SIG-M5 treated with dmso at 0.1 percent for 504 hours (cell line): Measurements from ENCODE around the gene ATP5PF.
A peak's percentile ranks its signal among the peaks of the same experiment; 100 is the strongest.
"Not testable (repeated sequence)": the region's sequence is repeated elsewhere in the genome, so short reads cannot be mapped to it uniquely, and the experiment has no call there.

Experiments used
- DNase-seq: peaks from one replicate; lab custom pipeline; 2025; ENCODE audit not compliant: unreplicated experiment; lab: John Stamatoyannopoulos, UW

ATP5PF gene, protein sequence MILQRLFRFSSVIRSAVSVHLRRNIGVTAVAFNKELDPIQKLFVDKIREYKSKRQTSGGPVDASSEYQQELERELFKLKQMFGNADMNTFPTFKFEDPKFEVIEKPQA

DNA sequence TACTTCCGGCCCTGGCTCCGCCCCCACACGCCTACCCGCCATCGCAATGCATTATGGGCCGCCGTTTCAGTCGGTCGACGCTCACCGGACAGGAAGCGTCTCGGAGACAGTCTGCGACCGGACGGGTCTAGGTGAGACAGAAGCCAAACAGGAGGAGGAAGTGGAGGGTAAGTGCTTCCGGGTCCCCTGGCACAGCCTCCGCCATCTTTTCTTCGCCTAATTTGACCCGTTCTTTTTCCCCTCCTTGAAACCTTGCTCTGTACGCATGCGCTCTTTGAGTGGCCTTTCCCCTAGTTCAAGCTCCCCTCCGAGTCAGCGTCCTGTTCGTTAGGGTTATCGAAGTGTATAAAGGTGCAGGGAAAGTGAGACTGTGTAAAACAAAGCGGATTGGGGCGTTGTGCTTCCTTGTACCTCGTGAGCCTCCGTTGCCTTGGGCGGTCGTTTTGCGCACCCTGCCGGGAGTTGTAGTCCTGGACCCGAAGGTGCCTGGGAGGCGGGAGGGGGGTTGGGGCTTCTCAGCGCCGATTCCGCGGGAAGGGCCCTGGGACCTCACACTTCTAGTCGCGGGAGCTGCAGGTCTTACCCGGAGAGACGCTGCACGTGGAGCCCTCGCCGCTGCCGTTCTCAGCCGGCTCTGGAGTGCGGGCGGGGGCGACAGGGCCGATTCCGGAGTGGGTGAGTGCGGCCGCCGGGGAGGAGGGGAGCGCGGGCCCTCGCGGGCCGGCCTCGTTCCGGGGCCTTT is at the start of gene ATP5PF, which contains the start of gene GABPA:
Gene ATP5PF, minus strand, starts transcription at position 1 of the 742 bp plus-strand sequence. CDS start 5,110 bp downstream, outside the sequence.
Gene GABPA, plus strand, starts transcription at position 69 of the 742 bp plus-strand sequence. CDS start 6,627 bp downstream, outside the sequence.
- peak; percentile 98 for DNase-seq

DNA sequence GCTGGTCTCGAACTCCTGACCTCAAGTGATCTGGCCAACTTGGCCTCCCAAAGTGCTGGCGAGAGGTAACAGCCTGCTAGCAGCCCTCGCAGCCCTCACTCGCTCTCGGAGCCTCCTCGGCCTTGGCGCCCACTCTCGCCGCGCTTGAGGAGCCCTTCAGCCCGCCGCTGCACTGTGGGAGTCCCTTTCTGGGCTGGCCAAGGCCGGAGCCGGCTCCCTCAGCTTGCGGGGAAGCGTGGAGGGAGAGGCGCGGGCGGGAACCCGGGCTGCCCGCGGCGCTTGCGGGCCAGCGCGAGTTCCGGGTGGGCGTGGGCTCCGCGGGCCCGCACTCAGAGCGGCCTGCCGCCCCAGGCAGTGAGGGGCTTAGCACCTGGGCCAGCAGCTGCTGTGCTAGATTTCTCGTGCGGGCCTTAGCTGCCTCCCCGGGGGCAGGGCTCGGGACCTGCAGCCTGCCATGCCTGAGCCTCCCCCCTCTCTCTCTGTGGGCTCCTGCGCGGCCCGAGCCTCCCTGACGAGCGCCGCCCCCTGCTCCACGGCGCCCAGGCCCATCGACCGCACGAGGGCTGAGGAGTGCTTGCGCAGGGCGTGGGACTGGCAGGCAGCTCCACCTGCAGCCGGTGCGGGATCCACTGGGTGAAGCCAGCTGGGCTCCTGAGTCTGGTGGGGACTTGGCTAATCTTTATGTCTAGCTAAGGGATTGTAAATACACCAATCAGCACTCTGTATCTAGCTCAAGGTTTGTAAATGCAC is 43.6 kb upstream of the ATP5PF start:
- not testable (repeated sequence) for DNase-seq

DNA sequence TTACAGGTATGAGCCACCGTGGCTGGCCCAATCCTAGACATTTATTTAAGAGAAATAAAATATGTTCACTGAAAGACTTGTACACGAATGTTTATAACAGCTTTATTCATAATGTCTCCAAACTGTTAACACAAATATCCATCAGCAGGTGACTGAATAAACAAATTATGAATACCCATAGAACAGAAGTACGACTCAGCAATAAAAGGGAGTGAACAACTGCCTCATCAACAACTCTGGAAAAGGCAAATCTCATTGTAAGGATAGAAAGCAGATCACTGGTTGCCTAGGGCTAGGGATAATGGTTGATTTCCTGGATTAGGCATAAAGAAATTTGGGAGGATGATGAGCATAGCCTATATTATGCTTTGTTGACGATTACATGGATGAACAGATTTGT is 41.7 kb upstream of the ATP5PF start:
- DNase-seq: no peak

DNA sequence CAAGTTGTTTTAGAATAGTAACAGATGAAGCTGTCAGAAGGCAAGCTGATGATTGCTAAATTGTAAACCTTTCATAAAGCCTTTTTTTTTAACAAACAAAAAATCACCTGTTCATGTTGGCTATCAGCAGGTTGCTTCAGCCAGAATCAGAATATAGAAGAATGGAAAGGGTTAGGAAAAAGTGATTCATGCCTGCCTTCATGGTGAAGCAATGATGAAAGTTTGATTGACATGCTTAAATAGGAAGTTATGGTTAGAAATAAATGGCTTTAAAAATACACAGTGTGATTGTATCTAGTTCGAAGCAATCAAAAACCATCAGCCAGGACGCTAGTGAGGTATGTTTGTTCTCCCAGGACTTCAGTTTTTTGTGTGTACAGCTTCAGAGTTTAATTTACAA is 38.0 kb upstream of the ATP5PF start:
- DNase-seq: peak; percentile 85

DNA sequence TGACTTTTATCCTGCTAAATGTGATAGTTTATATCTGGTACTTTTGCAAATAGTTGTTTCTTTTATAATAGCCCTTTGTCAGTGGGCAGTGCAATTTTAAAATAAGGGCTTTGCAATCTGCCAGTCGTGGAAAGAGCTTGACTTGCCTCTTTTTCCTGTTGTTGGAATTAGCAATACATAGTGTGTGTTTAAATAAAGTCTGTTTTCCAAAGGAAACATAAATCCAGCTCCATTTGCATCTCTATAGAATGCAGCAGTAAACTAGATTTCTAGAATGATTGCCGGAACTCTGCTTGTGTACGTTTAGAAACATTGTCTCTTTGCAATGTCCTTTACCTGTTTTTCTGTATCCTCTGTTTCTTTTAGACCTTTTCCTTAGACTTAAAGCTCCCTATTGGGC is 33.2 kb upstream of the ATP5PF start:
- DNase-seq: no peak

DNA sequence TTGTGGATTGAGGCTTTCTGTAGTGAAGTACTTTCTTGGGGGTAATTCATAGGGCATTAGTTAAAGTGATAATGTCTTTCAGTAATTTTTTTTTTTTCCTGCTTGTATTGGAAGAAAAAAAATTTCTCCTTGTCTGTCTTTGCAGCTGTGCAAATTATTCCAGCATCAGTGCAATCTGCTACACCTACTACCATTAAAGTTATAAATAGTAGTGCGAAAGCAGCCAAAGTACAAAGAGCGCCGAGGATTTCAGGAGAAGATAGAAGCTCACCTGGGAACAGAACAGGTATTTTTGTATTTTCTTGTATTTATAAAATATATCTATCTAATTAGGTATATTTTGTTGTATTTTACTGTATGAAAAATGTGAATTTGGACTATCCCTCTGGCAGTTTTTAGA is 29.4 kb upstream of the ATP5PF start:
- no peak for DNase-seq

DNA sequence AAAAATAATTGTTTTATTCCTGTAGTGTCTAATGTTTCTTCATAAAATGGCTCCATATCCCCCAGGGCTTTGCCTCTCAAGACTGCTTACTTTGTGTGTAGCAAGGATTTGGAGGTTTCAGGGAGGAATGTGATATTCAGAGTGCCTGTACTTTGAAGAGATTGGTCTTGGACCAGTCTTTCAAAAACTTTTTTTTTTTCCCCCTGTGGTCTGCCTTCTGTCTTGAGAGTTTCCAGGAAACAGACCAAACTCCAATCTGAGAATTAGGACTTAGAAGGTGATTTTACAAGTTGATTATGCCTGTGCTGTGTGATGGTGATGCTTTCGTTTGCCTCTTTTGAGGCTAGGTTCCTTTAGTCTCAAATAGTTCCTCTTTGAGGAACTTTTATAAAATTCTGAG is 26.0 kb upstream of the ATP5PF start:
- no peak for DNase-seq

DNA sequence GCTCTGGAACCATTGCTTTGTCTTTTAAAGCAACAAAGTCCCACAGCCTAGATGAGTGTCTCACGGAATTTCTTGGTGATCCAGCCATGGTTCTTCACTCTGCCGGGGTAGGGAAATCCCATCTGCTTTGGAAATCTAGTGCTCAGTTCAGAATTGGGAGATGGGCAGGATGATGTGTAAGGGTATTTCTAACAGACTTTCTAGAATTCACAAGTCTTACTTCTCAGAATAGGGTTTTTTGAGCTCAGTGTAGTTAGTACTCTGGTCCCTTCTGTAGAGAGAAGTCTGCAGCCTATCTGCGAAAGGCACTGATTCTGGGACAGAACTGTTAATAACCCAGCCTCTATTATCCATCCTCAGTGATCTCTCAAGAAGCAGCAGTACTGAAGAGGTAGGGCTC is 25.4 kb upstream of the ATP5PF start:
- DNase-seq: no peak

DNA sequence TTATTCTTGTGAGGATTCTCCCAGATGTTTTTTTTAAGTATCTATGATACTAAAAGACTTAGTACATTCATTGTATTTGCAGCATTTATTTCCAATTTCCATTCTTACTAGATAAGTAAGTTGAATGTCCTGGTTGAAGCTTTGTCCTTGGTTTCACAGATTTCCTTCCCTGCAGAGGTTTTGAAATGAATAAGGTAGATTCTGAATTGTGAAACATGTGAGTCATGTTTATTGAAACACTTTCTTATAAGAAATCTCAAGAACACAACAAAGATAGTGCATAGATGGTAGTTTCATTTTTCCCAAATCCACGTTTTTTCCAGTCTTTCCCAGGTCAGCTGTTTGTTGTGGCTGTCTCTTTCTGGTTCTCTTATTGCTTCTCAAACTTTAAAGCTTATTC is 24.9 kb upstream of the ATP5PF start:
- DNase-seq: no peak

DNA sequence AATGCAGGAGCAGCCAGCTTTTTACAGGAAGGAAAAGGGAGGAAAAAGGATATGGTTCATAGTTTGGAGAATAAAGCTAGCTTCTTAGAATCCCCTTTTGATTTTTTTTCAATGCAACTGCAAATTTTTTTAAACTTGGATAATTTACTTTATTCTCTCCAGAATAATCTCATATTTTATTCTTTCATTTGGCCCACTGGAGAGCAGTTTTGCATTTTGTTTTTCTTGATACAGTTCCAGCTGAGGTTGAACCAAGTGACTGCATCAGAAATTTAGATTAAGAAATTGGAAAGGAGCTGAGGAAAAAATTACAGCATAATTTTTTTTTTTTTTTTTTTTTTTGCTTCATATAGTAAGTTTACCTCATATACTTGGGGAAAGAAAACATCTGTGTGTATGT is 22.8 kb upstream of the ATP5PF start:
- no peak for DNase-seq

DNA sequence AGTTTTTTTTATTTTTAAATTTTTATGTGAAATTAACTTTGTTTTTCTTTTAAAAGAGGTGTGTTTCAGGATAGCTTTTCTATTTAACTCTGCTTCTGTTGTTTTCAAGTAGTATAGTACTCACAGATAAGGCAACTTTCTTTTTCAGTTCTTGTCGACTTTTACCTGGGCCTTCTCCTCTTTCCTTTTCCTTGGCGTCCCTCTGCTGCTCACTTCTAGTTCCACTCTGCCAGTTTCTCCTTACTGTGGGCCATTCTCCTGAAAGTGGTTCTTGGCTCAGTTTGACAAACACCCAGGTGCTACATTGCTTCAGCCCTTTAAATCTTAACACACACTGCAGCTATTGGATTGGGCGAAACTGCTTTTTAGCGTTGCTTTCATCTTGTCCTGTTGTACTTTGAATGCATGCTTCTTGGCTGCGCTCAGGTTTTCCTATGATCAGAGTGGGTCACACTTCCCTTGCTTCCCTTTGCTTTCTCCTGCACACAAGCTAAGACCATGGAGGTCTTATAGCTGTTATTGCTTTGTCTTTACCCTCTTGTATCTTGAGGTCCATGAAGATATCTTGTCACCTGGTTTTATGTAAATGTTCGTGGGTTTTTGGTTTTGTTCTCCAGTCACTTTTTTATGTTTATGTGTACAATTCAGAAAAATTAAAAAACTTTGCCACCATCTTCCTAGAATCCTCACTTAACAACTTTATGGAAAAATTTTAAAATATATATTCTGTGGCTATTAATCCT is 21.7 kb upstream of the ATP5PF start:
- DNase-seq: no peak

DNA sequence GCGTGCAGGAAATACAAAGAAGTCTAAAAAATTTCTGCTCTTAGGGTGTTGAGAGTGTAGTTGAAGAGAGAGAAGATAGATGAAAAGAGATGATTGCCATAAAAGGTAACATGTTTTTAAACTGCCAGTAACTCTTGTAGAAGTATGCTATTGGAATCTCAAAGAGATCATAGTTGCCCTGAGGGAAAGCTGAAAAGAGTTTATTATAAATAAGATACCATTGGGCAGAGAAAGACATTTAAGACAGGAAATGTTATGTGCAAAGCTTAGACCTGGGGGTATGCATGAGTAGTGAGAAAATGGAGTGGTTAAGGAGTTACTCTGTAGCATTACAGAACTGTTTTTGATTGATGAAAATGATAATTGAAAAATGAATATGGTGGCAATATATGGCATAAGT is 17.7 kb upstream of the ATP5PF start:
- no peak for DNase-seq

DNA sequence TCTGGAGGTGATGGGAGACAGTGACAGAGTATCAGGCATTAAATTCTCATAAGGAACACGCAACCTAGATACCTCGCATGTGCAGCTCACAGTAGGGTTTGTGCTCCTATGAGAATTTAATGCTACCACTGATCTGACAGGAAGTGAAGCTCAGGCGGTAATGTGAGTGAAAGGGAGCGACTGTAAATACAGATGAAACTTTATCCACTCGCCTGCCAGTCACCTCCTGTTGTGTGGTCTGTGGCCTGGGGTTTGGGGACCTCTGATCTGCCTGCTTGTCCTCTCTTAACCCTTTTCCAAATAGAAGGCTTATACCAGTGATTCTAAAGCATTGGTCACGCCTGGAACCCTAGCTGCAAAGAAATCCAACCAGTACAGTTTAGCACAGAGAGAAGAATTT is 15.4 kb upstream of the ATP5PF start:
- DNase-seq: no peak

DNA sequence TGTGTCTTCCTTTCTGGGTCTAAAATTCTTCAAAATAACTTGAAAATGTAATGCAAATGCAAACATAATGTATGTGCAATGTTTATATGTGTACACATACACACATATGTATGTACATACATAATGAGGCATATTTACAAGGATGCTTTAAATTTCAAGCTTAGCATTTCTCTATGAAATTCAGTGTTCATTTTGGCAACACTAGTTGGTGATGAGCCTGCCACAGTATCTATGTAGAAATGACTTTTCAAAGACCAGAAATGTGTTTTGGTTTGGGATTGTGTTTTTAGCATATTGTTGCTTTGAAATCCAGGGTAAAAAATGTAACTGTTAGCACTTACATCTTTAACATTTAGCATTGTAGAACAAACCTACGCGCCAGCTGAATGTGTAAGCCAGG is 10.2 kb upstream of the ATP5PF start:
- DNase-seq: no peak

DNA sequence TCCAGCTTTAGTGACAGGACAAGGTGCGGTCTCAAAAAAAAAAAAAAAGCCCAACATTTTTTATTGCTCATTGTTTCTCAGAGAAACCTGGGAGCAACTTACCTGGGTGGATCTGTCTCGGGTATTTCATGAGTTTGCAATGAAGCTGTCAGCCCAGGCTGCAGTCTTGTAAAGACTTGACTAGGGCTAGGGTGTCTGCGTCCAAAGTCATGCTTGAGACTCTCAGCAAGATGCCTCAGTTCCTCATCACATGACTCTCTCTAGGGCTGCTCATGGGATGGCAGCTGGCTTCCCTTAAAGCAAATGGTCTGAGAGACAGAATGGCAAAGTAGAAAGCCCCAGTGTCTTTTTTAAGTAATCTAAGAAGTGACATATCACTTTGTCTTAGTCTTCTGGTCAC is 8.2 kb upstream of the ATP5PF start:
- DNase-seq: no peak

DNA sequence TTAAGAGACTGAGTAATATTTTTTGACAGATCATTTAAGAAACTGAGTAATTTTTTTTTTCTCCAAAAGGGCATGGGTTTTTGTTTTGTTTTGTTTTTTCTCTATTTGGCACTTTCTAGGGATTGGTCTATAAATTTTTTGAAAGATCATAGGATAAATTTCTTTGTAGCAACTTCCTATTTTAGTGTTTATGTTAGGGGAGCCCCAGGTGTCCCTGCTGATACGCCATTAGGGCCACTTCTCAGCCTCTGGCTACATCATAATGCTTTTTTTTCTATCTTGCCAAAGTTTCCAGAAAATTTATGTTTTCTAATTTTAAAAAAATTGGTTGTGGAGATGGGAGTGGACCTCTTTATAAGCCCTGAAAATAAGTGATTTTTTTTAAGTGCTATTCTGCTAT is 2.7 kb upstream of the ATP5PF start:
- no peak for DNase-seq

DNA sequence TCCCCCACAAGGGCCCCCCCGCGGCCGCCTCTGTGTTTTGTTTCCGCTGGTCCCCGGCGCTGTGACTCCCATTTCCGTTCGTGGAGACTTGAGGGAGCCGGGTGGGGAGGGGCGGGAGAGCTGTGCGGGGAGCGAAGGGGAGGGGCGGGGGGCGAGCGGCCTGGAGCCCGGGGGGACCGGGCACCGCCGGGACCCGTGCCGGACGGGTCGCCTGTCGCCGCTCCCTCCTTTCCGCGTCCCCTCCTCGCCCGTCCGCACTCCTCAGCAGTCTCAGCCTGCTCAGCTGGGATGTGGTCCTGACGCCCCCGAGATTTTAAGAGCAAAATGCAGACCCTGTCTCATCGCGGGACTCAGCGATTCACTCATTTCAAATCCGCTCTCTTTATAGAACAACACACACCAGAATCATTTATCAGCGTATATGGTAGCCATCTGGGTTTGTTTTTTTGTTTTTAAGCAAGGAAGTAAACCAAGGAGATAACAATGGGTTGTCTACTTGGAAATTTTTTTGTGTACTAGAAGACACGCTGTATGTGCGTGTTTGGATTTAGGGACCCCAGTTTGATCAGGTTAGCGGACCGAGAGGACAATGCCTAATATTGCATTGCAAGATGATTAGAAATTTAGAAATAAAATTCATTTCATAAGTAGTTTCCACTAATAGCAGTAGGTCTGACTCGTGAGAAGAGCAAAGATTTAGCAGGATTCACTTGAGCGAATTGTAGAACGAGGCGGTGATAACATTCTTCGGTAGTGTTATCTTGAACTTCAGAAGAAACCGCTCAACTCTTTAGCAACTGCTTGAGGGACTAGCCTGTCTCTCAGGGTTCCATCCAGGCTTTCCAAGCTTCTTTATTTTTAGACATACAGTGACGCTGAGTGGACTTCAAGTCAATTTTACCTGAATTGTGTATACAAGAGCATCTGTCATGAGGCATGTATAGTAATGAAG is 1.2 kb upstream of the ATP5PF start:
- DNase-seq: peak; percentile 75

DNA sequence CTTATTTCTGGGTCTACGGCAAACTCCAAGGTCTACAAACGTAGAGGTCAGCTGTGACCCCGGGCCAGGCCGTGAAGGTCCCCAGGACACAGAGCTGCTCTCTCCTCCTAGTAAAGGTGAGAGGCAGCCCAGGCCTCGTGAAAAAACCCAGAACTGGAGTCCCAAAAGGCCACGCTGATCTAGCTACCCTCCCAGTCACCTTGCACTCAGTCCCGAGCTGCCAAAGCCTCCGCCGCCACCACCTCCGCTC is 125 bp downstream of the ATP5PF start:
- DNase-seq: no peak

DNA sequence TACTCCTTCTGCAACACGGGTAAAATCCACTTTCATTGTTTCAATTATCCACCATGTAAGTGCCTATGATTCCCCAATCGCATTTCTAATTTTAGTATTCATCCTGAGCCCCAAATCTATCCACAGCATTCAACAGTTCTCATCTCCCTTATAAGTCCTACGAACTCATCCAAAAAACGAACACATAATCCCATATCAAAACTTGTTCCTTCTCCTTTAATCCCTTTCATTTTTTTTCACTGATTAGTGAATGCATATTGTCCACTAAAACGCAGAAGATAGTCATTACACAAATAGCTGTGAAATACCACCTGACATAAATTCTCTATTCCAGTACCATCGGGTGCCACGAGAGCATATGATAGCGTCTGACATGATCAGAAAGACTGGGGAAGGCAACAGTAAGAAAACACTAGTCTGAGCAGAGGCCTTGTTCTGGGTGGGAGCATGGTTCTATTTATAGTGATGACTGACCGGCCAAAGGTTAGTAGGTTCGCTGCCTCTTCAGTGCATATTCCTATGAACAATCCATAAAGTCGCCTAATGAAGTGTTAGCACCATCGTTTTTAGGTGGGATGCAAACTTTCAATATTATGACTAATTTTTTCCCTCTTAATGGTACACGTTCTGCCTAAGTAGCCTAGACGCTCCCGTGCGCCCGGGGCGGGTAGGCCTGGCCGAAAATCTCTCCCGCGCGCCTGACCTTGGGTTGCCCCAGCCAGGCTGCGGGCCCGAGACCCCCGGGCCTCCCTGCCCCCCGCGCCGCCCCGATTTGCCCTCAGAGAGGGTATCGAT is 648 bp downstream of the ATP5PF start:
- DNase-seq: peak; percentile 58
